WTC11 (cell line): ENCODE results near the gene EYA2.

Experiments used
- ATF1 ChIP-seq: sonication (generic); formaldehyde crosslinking; IDR thresholded peaks from 2 replicates; pipeline ENCODE4 v1.8.1; 2023; ENCODE audit warnings: mild to moderate bottlenecking, moderate library complexity, missing genetic modification reagents
- CREB1 ChIP-seq: sonication (generic); formaldehyde crosslinking; IDR thresholded peaks from 2 replicates; pipeline ENCODE4 v1.8.0; 2023; ENCODE audit warnings: mild to moderate bottlenecking, missing genetic modification reagents
- CTCF ChIP-seq: fragments of 200-600 bp; IDR thresholded peaks from 2 replicates; pipeline ENCODE4 v1.8.0; 2022; ENCODE audit warnings: antibody characterized with exemption
- JUN ChIP-seq: sonication (generic); formaldehyde crosslinking; IDR thresholded peaks from 2 replicates; pipeline ENCODE4 v1.8.0; 2023; ENCODE audit warnings: mild to moderate bottlenecking, missing genetic modification reagents
- RELA ChIP-seq: sonication (generic); formaldehyde crosslinking; IDR thresholded peaks from 2 replicates; pipeline ENCODE4 v1.8.1; 2022; ENCODE audit warnings: missing genetic modification reagents, mild to moderate bottlenecking, borderline replicate concordance
- ZBTB43 ChIP-seq: sonication (generic); formaldehyde crosslinking; IDR thresholded peaks from 2 replicates; pipeline ENCODE4 v1.8.1; 2023; ENCODE audit warnings: mild to moderate bottlenecking, missing genetic modification reagents
- ZNF219 ChIP-seq: sonication (generic); formaldehyde crosslinking; IDR thresholded peaks from 2 replicates; pipeline ENCODE4 v1.8.0; 2023; ENCODE audit warnings: missing genetic modification reagents, mild to moderate bottlenecking, borderline replicate concordance
- ZNF317 ChIP-seq: sonication (generic); formaldehyde crosslinking; IDR thresholded peaks from 2 replicates; pipeline ENCODE4 v1.8.1; 2023; ENCODE audit warnings: low read depth, mild to moderate bottlenecking, moderate library complexity, missing genetic modification reagents, borderline replicate concordance
- ZNF416 ChIP-seq: fragments of 250-450 bp; sonication (Bioruptor Pico); IDR thresholded peaks from 2 replicates; pipeline ENCODE4 v1.9.0; 2021; ENCODE audit warnings: mild to moderate bottlenecking, inconsistent platforms
- ZNF423 ChIP-seq: fragments of 250-450 bp; sonication (Bioruptor Pico); IDR thresholded peaks from 2 replicates; pipeline ENCODE4 v2.1.2; 2022; ENCODE audit warnings: mild to moderate bottlenecking, moderate library complexity
- ZNF671 ChIP-seq: fragments of 250-450 bp; sonication (Bioruptor Pico); IDR thresholded peaks from 2 replicates; pipeline ENCODE4 v1.8.0; 2021; ENCODE audit warnings: mild to moderate bottlenecking

- no peak for TF ChIP-seq CREB1
- TF ChIP-seq CTCF = no peak
- TF ChIP-seq ZNF423 (CRISPR knock-in tag) = no peak
- no peak for TF ChIP-seq ZNF219 (CRISPR knock-in tag)
- no peak for TF ChIP-seq ZBTB43 (CRISPR knock-in tag)
- no peak for TF ChIP-seq JUN (CRISPR knock-in tag)
- no peak for TF ChIP-seq RELA (CRISPR knock-in tag)
- TF ChIP-seq ZNF317 (CRISPR knock-in tag) = no peak
- TF ChIP-seq ATF1 (CRISPR knock-in tag) = no peak
- no peak for TF ChIP-seq ZNF671 (CRISPR knock-in tag)
- TF ChIP-seq ZNF416 = no peak
Observed at GRCh38 chr20:47159166-47159565, 264.5 kb downstream of the EYA2 start.
